AG09319 (cell line): ENCODE results near the gene UPF2.

Experiments
- DNase-seq: peaks from one replicate; pipeline ENCODE4 v3.0.0-alpha.2; 2010; ENCODE audit warnings: low read depth; ENCODE audit errors: extremely low read depth
- CTCF ChIP-seq: IDR thresholded peaks from 2 replicates; pipeline ENCODE4 v1.5.1; 2011; ENCODE audit warnings: low read depth, mild to moderate bottlenecking, inconsistent platforms, low read length, moderate library complexity

The UPF2 gene

GRCh38 chr10:12042409-12042796, 206 bp downstream of the UPF2 start:
- no peak for DNase-seq
- no peak for TF ChIP-seq CTCF

- TF ChIP-seq CTCF: no peak
- DNase-seq: no peak
Observed at GRCh38 chr10:12041766-12042408, 722 bp downstream of the UPF2 start.

- TF ChIP-seq CTCF: no peak
- no peak for DNase-seq
Observed at GRCh38 chr10:12036073-12036655, 6.4 kb downstream of the UPF2 start.

GRCh38 chr10:12031404-12031803, 11.2 kb downstream of the UPF2 start:
- no peak for TF ChIP-seq CTCF
- DNase-seq: no peak

GRCh38 chr10:12027539-12027938, 15.1 kb downstream of the UPF2 start:
- no peak for TF ChIP-seq CTCF
- DNase-seq: no peak

GRCh38 chr10:12025591-12025990, 17.0 kb downstream of the UPF2 start:
- no peak for DNase-seq
- TF ChIP-seq CTCF: no peak

GRCh38 chr10:12022580-12023257, 19.9 kb downstream of the UPF2 start:
- DNase-seq: no peak
- TF ChIP-seq CTCF: no peak
